LHCN-M2 (cell line): ENCODE measurements around the gene PVALEF. TPM values are rescaled to one million over a fixed set of nuclear protein-coding genes. Genes with fewer than 3 reads are reported as not detected.

Experiments used
- DNase-seq: peaks from one replicate; pipeline ENCODE4 v3.0.0-alpha.2; 2012; ENCODE audit warnings: low read depth
- total RNA-seq: library from RNA; depleted of rRNA; stranded (reverse); fragments of >200 nt; gene quantifications from 2 replicates; pipeline ENCODE4 v1.2.3, GENCODE V29; 2014

The PVALEF gene
- total RNA-seq, 1 experiment from 2014 or later: not detected

DNA sequence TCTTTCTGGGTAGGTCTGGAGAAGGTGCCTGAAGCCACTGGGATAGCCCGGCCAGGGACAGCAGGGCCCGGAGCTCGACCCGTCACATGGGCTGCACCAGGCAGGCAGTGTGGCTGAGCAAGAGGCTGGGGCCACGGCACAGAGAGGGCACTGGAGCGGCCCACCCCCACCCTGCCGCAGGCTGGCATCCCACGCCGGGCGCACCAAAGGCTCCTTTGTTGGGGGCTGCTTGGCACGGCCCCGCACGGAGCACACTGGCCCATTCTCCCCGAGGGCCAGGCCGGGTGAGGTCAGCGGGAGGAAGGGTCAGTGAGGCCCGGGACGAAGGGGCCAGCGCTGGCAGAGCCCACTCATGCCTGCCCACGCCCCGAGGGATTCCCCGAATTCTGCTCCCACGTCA lies 36.5 kb upstream of the PVALEF start:
- no peak for DNase-seq

DNA sequence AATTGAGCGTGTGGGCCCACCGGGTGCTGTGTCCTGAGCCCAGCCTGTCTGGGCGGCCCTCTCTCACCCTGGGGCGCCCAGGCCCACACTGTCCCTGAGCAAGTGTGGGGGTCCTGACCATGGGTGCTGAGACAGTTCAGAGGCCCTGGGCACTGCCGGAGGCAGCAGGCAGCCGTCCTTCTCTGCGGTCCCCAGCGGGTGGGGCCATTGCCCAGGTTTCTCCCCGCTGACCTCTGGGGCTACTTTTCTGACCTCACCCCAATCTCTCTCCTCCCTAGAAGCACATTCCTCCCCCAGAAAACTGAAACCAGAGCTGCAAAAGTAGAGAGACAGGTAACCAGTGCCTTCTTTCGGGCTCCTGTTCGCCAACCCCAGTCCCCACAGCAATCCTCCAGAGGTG lies 36.0 kb upstream of the PVALEF start:
- DNase-seq: no peak

- DNase-seq: no peak
Observed at GRCh38 chr17:81129711-81130367, 35.5 kb upstream of the PVALEF start.

DNA sequence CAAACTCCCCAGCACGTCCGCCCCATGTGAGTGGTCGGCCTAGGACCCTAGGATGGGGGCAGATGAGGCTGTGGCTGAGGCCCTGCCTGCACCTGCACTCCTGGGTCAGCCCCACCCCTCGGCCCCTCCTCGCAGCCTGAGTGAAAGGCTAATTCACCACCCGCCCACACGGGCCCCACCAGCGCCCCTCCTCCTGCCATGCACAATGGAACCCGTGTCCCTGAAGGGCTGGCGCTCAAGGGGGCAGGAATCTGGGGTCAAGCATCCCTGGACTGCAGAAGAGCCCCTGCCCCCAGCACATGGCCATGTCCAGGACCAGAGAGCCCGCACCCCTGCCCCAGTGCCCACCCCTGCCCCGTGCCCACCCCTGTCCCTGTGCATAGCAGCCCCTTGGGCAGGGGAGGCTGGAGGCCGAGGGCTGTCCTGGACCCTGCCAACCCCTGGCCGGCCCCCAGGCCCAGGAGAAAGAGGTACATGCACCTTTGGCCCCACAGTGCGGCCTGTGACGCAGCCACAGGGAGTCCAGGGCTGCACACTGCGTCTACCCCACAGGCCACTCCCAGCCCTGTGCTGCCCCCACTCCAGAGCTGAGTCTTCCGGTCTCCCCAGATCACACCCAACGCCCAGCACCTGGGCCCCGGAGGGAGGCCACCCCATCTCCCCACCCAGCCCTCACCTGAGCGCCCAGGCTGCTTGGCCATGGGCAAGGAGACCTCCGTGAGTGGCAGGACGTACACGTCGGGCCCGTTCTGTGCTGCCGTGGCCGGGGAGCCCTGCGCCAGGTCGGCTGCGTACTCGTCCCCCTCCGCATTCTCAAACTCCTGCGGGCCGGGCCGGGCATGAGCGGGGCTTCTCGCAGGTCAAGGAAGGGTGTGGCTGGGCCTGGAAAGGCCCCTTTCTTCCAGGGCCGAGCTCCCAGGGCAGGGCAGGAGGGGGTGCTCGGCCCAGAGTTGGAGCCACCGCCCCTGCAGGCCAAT lies 34.6 kb upstream of the PVALEF start:
- DNase-seq: no peak

DNA sequence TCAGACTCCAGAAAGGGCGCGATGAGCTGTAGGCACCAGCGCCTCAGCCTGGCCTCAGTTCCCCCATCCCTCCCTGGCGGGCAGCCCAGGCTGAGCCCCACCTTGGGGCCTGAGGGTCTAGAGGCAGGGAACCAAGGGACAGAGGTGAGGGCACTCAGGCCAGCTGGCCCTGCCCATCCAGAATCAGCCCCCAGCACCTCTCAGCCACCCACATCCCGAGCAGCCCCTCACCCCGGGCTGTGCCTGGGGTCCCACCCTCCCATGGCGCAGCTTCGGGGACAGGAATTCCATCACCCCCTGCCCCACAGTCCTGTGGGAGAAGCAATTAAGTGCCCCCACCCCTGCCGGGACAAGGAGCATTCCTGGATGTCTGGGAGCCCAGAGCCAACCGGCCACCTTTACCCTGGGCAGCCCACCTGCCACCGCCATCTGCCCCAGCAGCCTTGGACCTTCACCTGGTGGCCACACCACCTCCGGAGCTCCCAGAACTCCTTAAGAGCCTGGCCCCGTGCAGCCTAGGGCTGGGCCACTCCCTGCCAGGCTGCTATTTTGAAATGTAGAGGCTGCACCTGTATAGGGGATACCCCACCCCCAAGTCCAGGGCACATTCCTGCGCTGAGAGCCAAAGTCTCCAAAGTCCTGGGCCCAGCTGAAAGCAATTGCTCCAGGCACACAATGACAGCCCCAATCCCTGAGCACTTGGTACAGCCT lies 33.7 kb upstream of the PVALEF start:
- no peak for DNase-seq

GRCh38 chr17:81132197-81132540 lies 33.1 kb upstream of the PVALEF start:
- no peak for DNase-seq

- DNase-seq: no peak
Observed at GRCh38 chr17:81132770-81133723, 32.3 kb upstream of the PVALEF start.

- no peak for DNase-seq
Observed at GRCh38 chr17:81134064-81134781, 31.1 kb upstream of the PVALEF start.

GRCh38 chr17:81135505-81136278 lies 29.6 kb upstream of the PVALEF start:
- no peak for DNase-seq

DNA sequence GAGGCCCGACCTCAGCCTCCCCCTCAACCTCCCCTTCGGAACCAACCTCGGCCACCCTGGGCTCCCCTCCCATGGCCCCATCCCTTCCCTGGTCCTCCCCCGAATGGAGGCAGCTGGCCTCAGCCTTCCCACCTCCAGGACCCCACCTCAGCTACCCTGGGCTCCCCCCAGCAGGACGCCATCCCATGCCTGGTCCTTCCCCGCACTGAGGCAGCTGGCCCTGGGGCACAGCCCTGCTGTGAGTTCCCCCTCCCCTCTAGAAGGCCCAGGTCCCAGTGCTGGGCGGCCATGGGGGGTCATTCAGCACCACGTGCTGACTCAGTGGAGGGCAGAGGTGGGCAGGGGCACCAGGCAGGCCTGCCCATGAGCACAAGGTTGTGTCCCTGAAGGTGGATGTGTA lies 28.9 kb upstream of the PVALEF start:
- no peak for DNase-seq

DNA sequence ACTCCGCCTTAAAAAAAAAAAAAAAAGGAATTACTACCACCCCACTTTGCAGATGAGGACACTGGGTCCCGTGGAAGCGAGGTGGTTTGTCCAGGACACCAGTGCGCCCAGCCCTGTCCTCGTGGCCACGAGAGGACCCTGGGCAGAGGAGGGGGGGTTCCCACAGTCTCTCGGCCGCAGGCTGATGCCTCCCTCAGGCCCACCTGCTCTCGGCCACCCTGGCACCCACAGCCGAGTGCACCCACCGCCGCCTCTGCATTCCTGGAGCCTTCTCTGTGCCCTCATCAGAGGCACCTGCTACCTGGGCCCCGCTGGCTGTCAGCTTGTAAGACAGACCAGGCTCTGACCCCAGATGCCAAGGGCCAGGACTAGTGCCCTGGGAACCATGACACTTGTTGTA lies 28.1 kb upstream of the PVALEF start:
- DNase-seq: no peak

GRCh38 chr17:81138083-81138482 lies 27.2 kb upstream of the PVALEF start:
- DNase-seq: no peak

GRCh38 chr17:81138500-81138899 lies 26.8 kb upstream of the PVALEF start:
- no peak for DNase-seq

DNA sequence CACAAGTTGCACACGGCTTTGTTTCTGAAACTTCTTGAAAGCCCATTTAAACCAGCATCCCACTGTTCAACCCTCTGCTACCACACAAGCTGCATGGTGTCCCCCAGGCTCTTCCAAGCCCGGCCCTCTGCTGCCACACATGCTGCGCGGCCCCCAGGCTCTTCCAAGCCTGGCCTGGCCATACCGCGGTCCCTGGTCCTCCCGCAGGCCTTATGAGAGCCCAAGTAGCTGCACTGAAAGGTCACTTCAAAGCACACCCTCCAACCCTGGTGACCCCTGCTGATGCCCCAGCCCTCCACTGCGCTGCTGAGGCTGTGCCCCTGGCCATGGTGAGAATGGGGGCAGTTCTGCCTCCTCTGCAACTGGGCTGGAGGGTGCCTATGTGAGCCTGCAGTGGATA lies 25.9 kb upstream of the PVALEF start:
- no peak for DNase-seq

DNA sequence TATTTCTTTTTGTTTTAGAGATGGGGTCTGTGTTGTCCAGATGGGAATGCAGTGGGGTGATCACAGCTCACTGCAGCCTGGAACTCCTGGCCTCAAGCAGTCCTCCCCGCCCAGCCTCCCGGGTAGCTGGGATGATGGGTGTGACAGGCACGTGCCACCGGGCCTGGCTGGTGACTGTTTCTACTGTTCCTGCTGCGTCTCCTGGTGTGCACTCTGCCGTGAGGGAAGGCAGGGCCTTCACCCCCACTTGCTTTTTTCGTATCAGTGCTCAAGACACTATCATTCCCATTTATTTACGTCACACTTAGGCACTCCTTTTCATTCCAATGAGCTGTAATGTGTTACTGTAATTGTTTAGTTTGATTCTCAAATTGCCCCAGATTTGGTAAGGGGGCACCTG lies 25.3 kb upstream of the PVALEF start:
- DNase-seq: no peak

DNA sequence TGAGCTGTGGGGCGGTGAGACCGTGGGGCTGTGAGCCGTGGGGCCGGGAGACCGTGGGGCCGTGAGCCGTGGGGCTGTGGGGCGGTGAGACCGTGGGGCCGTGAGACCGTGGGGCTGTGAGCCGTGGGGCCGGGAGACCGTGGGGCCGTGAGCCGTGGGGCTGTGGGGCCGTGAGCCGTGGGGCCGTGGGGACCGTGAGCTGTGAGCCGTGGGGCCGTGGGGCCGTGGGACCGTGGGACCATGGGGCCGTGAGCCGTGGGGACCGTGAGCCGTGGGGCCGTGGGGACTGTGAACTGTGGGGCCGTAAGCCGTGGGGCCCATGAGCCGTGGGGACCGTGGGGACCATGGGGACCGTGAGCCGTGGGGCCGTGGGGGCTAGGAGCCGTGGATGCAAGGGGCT lies 24.6 kb upstream of the PVALEF start:
- DNase-seq: no peak

DNA sequence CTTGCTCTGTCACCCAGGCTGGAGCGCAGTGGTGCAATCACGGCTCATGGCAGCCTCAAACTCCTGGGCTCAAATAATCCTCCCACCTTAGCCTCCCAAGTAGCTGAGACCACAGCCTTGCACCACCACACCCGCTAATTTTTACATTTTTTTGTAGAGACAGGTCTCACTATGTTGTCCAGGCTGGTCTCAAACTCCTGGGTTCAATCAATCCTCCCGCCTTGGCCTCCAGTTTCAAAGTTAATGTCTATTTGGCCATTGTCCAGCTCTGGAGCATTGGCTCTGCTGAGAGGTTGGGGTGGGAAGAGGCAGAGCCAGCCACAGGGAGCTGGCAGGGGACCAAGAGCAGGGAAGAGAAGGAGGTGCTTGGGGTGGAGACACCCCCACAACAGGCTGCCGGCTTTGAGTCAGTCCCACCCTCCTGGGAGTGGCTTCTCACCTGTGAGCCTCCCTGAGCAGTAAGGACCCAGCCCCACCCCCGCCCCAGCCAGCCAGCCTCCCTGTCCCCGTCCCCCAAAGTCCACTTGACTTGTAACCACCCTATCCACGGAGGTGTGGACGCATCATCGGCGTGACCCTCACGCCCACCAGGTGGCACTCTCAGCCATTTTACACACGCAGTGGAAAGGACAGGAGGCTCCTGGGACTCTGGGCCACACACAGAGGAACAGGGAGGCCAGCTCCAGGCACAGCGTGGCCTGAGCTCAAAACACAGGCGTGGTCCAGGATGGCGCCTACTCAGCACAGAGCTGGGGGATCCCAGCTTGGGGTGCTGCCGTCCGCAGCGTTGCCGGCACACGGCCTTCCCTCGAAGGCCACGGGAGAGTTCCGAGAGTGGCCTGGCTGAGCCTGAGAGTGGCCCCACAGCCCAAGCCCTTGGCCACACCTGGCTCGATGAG lies 22.8 kb upstream of the PVALEF start:
- DNase-seq: peak; percentile 58

- DNase-seq: no peak
Observed at GRCh38 chr17:81143200-81143527, 22.1 kb upstream of the PVALEF start.
